ENCODE measurements around the gene ESRRA. TPM values are rescaled to one million over a fixed set of nuclear protein-coding genes. Genes with fewer than 3 reads are reported as not detected.

The ESRRA gene
- total and polyA plus RNA-seq, 2 of the 13 experiments (the other 11 are each of a cell fraction or from before 2014, with no cell fraction given): 18.1 to 36.3 TPM

- TF ChIP-seq ZNF142 (CRISPR knock-in tag; IDR thresholded peaks at IDR 0.05): no peak
- no peak for TF ChIP-seq ZNF883 (CRISPR knock-in tag; IDR thresholded peaks at IDR 0.05; ENCODE audit: not compliant biosample characterization)
- TF ChIP-seq ATF7 (IDR thresholded peaks at IDR 0.05): no peak
- no peak for TF ChIP-seq ATF7 (CRISPR knock-in tag; IDR thresholded peaks at IDR 0.05)
- TF ChIP-seq HNRNPUL1 (IDR thresholded peaks at IDR 0.05; ENCODE audit: low read depth, low read length): no peak
- no peak for TF ChIP-seq ELF4 (CRISPR knock-in tag; IDR thresholded peaks at IDR 0.05; ENCODE audit: borderline replicate concordance)
Measured at GRCh38 chr11:64330888-64331287, 25.6 kb downstream of the ESRRA start (continued).
